Measurements from ENCODE around the gene USP54. TPM values are rescaled to one million over a fixed set of nuclear protein-coding genes. Genes with fewer than 3 reads are reported as not detected.
"Not testable (repeated sequence)": the region's sequence is repeated elsewhere in the genome, so short reads cannot be mapped to it uniquely, and the experiment has no call there.

USP54 gene
- total RNA-seq, 1 donor from 2014 or later: 9.4 TPM

DNA sequence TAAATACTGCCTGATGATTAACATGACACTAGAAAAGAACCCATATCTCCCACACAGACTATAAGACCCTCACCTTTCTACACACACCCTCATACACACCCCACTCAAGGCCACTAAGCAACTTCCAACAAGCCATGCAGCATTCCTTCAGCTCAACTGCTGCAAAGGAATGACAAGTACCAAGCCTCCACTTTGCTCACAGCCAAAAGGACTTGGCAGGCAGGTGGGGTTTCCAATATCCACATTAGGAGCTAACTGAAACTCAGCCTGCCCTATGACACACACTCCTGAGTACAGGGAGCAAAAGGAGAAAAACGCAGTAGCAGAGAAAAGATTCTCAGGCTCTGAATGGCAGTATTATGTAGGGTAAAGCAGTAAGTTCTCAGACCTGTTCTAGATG, 13.4 kb downstream of the USP54 start:
- Mint-ChIP-seq H3K27me3 (ENCODE audit: unreplicated experiment) (no peaks in the 10 kb centered on the region), H3K4me1 (ENCODE audit: unreplicated experiment) (peaks cover 17% of the 10 kb centered on the region), H3K36me3 (ENCODE audit: unreplicated experiment) (no peaks in the 10 kb centered on the region), H3K4me3 (ENCODE audit: unreplicated experiment) (no peak overlapping the region), H3K9me3 (ENCODE audit: unreplicated experiment) (no peaks in the 10 kb centered on the region), H3K27ac (ENCODE audit: unreplicated experiment) (no peak overlapping the region)
- TF ChIP-seq, protein P1, sequence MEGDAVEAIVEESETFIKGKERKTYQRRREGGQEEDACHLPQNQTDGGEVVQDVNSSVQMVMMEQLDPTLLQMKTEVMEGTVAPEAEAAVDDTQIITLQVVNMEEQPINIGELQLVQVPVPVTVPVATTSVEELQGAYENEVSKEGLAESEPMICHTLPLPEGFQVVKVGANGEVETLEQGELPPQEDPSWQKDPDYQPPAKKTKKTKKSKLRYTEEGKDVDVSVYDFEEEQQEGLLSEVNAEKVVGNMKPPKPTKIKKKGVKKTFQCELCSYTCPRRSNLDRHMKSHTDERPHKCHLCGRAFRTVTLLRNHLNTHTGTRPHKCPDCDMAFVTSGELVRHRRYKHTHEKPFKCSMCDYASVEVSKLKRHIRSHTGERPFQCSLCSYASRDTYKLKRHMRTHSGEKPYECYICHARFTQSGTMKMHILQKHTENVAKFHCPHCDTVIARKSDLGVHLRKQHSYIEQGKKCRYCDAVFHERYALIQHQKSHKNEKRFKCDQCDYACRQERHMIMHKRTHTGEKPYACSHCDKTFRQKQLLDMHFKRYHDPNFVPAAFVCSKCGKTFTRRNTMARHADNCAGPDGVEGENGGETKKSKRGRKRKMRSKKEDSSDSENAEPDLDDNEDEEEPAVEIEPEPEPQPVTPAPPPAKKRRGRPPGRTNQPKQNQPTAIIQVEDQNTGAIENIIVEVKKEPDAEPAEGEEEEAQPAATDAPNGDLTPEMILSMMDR (IDR thresholded peaks at IDR 0.05): no peak
- no peak for DNase-seq (ENCODE audit: extremely low spot score, unreplicated experiment)

DNA sequence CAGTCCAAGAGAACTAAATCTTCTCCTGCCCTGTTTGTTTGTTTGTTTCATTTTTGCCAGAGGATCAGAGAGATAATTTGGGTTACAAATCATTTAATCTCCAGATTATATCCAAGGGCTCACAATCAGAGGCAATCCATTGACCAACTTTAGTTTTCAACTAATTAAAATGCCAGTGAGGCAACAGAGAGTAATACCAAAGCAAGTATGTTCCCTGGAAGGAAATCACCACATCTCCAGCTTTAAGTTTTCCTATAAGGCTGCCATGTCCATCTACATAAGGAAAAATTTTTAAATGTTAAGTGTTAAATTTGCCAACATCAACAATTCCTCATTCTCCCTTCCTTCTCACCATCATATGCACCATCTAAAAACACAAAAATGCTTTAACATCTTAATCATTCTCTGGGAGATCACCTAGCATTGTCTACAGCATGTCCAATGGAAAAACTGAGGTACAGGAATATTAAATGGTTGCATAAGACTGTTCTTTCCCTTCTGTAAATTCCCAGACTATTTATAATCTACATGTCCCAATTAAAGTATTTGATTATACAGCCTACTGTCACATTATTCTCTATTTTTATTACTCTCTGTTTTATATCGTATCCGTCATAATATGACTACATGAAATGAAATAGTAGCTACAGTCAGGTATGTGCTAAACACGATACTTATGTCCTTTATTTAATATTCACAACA, 14.1 kb downstream of the USP54 start:
- H3K36me3 Mint-ChIP-seq (ENCODE audit: unreplicated experiment): no peaks in the 10 kb centered on the region
- TF ChIP-seq, protein P1 (IDR thresholded peaks at IDR 0.05): no peak
- H3K4me1 Mint-ChIP-seq (ENCODE audit: unreplicated experiment): peaks cover 17% of the 10 kb centered on the region
- no peak overlapping the region for H3K27ac Mint-ChIP-seq (ENCODE audit: unreplicated experiment)
- no peak overlapping the region for H3K4me3 Mint-ChIP-seq (ENCODE audit: unreplicated experiment)
- no peak for DNase-seq (ENCODE audit: extremely low spot score, unreplicated experiment)
- no peaks in the 10 kb centered on the region for H3K9me3 Mint-ChIP-seq (ENCODE audit: unreplicated experiment)
- H3K27me3 Mint-ChIP-seq (ENCODE audit: unreplicated experiment): no peaks in the 10 kb centered on the region

DNA sequence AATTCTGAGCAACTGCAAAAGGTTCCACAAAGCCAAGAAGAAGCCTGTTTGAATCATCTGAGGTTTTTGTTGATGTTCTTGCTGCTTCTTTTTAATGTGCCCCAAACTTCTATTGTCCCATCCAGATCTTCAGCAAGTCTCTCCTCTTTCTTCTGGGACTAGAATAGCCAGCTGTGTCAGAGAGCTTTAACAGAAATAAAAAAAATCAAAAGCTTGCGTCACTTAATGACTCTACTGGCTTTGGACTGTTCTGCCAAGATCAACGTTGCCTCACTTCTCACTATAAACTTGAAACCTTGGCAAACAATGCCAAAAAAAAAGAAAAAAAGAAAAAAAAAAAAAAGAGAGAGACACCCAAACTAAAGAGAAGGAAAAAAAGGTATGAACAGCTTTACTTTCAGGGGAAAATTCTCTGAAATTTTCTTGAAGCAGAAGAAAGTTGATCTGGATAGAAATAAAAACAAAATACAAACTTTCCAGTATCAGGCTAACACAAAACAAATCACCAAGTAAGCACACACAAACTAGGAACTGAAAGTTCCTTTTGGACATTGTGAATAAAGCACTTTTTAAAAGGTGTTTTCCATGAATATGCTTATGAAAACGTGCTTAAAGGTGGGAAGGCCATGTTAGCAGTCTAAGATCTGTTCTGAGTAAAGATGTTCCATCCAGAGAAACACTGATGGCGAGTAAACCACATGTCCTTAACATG, 14.8 kb downstream of the USP54 start:
- H3K36me3 Mint-ChIP-seq (ENCODE audit: unreplicated experiment): no peaks in the 10 kb centered on the region
- H3K27me3 Mint-ChIP-seq (ENCODE audit: unreplicated experiment): no peaks in the 10 kb centered on the region
- TF ChIP-seq, protein P1 (IDR thresholded peaks at IDR 0.05): no peak
- no peak for DNase-seq (ENCODE audit: extremely low spot score, unreplicated experiment)
- H3K9me3 Mint-ChIP-seq (ENCODE audit: unreplicated experiment): no peaks in the 10 kb centered on the region
- H3K4me1 Mint-ChIP-seq (ENCODE audit: unreplicated experiment): peaks cover 17% of the 10 kb centered on the region
- H3K4me3 Mint-ChIP-seq (ENCODE audit: unreplicated experiment): no peak overlapping the region
- H3K27ac Mint-ChIP-seq (ENCODE audit: unreplicated experiment): peak overlapping the region; percentile 56

DNA sequence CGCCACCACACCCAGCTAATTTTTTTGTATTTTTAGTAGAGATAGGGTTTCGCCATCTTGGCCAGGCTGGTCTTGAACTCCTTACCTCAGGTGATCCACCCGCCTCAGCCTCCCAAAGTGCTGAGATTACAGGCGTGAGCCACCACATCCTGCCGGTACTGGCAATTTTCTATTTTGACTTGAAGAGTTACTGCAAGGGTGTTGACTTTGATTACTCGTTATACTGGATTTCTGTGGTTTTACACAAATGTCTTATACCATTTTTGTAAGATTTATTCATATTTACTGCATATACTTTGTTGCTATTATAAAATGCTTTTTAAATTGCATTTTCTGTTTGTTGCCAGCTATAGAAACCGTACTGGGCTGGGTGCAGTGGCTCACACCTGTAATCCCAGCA, 24.1 kb downstream of the USP54 start:
- not testable (repeated sequence) for H3K36me3 Mint-ChIP-seq (ENCODE audit: unreplicated experiment); H3K4me3 Mint-ChIP-seq (ENCODE audit: unreplicated experiment); H3K27ac Mint-ChIP-seq (ENCODE audit: unreplicated experiment); H3K27me3 Mint-ChIP-seq (ENCODE audit: unreplicated experiment); DNase-seq (ENCODE audit: extremely low spot score, unreplicated experiment); H3K9me3 Mint-ChIP-seq (ENCODE audit: unreplicated experiment); H3K4me1 Mint-ChIP-seq (ENCODE audit: unreplicated experiment)

DNA sequence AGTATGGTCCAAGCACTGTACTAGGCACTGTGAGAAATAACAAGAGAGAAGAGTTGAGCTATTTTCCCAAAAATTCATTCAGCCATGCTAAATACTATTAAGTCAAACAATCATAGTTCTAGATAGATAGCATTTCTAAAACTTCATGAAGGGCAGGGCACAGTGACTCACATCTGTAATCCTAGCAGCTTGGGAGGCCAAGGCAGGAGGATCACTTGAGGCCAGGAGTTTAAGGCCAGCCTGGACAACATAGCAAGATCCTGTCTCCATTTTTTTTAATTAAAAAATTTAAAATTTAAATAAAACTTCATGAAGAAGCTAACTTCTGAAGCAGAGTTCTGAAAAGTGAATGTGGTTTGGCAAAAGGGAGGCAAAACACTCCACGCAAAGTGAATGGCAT, 29.9 kb downstream of the USP54 start:
- Mint-ChIP-seq H3K27ac (ENCODE audit: unreplicated experiment) (no peak overlapping the region), H3K27me3 (ENCODE audit: unreplicated experiment) (no peaks in the 10 kb centered on the region), H3K4me1 (ENCODE audit: unreplicated experiment) (no peaks in the 10 kb centered on the region), H3K4me3 (ENCODE audit: unreplicated experiment) (no peak overlapping the region), H3K36me3 (ENCODE audit: unreplicated experiment) (no peaks in the 10 kb centered on the region), H3K9me3 (ENCODE audit: unreplicated experiment) (no peaks in the 10 kb centered on the region)
- TF ChIP-seq, protein P1 (IDR thresholded peaks at IDR 0.05): no peak
- DNase-seq (ENCODE audit: extremely low spot score, unreplicated experiment): no peak

Data from osteocyte (in vitro differentiated cells).